ENCODE data around the gene RPS21.
A peak's percentile ranks its signal among the peaks of the same experiment; 100 is the strongest.

DNA sequence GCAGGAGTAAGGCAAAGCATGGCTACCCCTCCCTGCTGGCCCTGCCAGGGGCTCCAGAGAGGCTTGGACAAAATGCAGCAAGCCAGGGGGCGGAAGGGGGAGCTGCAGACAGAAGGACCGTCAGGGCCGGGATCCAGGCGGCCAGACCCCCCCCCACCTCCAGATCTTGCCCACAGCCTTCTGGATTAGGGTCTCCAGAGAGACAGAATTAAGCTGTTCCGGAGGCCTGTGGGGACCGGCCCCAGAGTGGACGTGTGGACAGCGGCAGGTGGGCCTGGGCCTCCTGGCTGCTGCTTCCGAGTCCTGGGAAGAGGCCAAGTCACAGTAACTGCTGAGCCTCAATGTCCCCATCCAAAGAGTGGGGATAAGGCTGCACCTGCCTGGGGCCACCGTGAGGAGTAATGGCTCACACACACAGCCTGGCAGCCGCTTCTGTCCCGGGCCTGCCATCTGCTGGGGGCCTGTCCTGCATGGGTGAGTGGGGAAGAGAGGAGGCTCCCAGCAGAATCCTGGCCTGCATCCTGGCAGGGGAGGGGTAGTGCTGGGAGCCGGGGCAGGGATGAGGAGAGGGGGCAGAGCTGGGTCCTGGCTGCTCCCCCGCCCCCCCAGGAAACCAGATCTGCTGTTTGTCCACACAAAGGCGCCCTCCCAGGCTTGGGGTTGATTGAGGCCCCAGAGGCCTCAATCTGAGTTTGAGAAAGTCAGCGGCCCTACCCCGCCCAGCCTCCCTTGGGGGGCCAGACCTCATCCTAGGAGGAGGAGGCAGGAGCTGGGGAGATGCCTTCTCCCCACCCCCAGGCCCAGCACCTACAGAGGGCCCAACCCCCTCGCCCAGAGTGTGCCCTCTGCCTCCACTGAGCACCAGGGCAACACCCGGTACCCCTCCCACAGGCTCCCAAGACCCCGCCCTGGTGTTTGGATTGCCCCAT lies 23.6 kb upstream of the RPS21 start:
- TF ChIP-seq, protein P1, sequence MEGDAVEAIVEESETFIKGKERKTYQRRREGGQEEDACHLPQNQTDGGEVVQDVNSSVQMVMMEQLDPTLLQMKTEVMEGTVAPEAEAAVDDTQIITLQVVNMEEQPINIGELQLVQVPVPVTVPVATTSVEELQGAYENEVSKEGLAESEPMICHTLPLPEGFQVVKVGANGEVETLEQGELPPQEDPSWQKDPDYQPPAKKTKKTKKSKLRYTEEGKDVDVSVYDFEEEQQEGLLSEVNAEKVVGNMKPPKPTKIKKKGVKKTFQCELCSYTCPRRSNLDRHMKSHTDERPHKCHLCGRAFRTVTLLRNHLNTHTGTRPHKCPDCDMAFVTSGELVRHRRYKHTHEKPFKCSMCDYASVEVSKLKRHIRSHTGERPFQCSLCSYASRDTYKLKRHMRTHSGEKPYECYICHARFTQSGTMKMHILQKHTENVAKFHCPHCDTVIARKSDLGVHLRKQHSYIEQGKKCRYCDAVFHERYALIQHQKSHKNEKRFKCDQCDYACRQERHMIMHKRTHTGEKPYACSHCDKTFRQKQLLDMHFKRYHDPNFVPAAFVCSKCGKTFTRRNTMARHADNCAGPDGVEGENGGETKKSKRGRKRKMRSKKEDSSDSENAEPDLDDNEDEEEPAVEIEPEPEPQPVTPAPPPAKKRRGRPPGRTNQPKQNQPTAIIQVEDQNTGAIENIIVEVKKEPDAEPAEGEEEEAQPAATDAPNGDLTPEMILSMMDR (IDR thresholded peaks at IDR 0.05), result peak; percentile 36
- no peak for TF ChIP-seq EZH2phosphoT487 (IDR thresholded peaks at IDR 0.05)
